Right cardiac atrium (tissue), 5 donors: ENCODE results near the gene ZNF581. TPM values are rescaled to one million over a fixed set of nuclear protein-coding genes. Genes with fewer than 3 reads are reported as not detected.
A peak's percentile ranks its signal among the peaks of the same experiment; 100 is the strongest.

Source experiments
- ATAC-seq, 2 donors: fragments of 200-7000 bp; cut with Tn5 transposase; one replicate each; pipeline versions ENCODE4 v1.8.0 to v1.9.1; 2020; ENCODE audit warnings: moderate library complexity in 2 of 2, mild to moderate bottlenecking in 1 of 2
- DNase-seq, 3 donors: peaks; one replicate each; pipeline ENCODE4 v3.0.0-alpha.2; 2020
- H3K27ac ChIP-seq: one replicate; pipeline ENCODE4 v1.5.1; 2013; ENCODE audit warnings: mild to moderate bottlenecking, low read length, control low read depth, moderate library complexity
- H3K27me3 ChIP-seq: one replicate; pipeline ENCODE4 v1.6.1; 2013; ENCODE audit not compliant: control insufficient read depth, insufficient read depth
- H3K4me1 ChIP-seq: one replicate; pipeline ENCODE4 v1.6.1; 2013; ENCODE audit warnings: low read length; ENCODE audit not compliant: control insufficient read depth, insufficient read depth
- H3K4me3 ChIP-seq: one replicate; pipeline ENCODE4 v1.5.1; 2013; ENCODE audit warnings: low read length, control low read depth
- H3K9me3 ChIP-seq: one replicate; pipeline ENCODE4 v1.6.1; 2013; ENCODE audit warnings: low read length; ENCODE audit not compliant: control insufficient read depth
- WGBS: extraction: QIAGEN DNeasy Blood & Tissue Kit; methylation state at CpG from one replicate; pipeline ENCODE4 v1.1.7; 2013; 5-methylcytosine and 5-hydroxymethylcytosine counted together
- intact Hi-C, 4 donors: fragments of 100-400 bp; cut with DNase I; formaldehyde crosslinking; loops; one replicate each; pipeline versions ENCODE4 v1.11.0 to v1.14.0; 2022 to 2023
- polyA plus RNA-seq: library from polyadenylated mRNA; stranded (reverse); fragments of 200-250 nt; gene quantifications from one replicate; pipeline ENCODE4 v1.2.3, GENCODE V29; 2013
- total RNA-seq, 4 donors: library from RNA; stranded (reverse); fragmentation: NEBNext Ultra II Directional; extraction: Animal tissue kit (Norgen Biotek cat#: 25700); gene quantifications; one replicate each; pipeline ENCODE4 v1.2.1, GENCODE V29; 2021
- donor health status: healthy with polysubstance abuse.
- donor health status: DM: no; HTN: yes; CAD: no.
- donor health status: DM: no; HTN: no; CAD: no.
- donor health status: DM: no; HTN: yes; CAD: no; lungs with severe emphysema.
- donor health status: DM: yes; HTN: yes; CAD: no.

ZNF581 gene
- total and polyA plus RNA-seq, 5 donors: 6.3 to 12.5 (median 9.2) TPM

DNA sequence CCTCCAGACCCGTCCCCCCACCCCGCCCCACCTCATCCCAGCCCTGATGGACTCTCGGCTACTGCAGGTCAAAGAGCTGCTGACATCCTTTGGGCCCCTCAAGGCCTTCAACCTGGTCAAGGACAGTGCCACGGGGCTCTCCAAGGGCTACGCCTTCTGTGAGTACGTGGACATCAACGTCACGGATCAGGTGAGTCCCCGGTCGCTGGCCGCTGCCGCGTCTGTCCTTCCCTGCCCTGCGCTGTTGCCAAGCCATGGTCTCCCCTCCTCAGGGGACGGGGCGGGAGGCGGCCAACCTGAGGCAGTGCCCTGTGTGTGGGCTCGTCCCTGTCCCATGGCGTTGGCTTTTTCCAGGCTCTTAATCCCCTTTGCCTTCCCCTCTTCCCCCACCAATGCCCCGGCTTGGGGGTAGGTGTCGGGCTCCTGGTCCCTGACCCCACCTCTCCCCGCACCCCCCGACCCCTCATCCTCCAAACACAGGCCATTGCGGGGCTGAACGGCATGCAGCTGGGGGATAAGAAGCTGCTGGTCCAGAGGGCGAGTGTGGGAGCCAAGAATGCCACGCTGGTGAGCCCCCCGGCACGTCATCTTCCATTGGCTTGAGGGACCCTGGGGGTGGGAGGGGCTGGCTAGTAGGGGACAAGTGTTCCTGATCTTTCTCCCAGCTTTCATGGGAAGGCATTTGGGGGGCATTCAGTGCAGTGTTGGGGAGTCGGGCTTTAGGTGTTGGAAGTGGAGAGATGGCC is 25.3 kb downstream of the ZNF581 start:
- no peak overlapping the region for H3K27ac ChIP-seq
- no peaks in the 10 kb centered on the region for H3K27me3 ChIP-seq
- WGBS: 84% methylated on average over 30 of the region's 30 CpGs
- no peaks in the 10 kb centered on the region for H3K4me1 ChIP-seq
- DNase-seq (no peak), ATAC-seq (no peak)
- no peak overlapping the region for H3K4me3 ChIP-seq
- intact Hi-C loops: no loop called here
- H3K9me3 ChIP-seq: no peaks in the 10 kb centered on the region

DNA sequence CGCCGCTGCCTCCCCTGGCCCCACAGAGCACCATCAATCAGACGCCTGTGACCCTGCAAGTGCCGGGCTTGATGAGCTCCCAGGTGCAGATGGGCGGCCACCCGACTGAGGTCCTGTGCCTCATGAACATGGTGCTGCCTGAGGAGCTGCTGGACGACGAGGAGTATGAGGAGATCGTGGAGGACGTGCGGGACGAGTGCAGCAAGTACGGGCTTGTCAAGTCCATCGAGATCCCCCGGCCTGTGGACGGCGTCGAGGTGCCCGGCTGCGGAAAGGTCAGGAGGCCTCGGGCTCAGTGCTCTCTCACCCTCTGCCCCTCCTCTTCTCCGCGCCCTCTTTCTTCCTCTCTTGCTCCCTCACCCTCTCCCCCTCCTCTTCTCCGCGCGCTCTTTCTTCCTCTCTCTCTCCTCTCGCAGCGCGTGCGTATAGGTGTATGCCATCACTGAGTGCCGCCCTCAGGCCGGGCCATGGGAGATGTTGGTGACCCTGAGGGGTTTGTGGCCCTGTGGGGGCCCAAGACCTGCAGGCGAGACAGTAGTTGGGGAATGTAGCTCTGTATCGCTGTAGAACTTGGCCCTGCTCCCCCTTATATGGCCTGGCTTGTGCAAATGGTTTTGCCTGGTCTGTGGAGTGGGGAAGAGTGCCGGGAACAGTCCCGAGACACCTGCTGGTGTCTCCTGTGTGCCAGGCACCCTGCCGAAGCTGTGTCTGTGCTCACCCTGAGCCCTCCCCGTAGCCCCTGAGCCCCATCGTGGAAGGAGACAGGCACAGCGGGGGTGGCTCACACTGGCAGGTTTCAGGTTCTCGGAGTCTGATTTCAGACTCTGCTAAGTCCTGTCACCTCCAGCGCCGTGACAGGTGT is 26.2 kb downstream of the ZNF581 start:
- ATAC-seq (no peak), DNase-seq (no peak)
- no peaks in the 10 kb centered on the region for H3K9me3 ChIP-seq
- WGBS: 86% methylated on average over 43 of the region's 43 CpGs
- H3K27me3 ChIP-seq: no peaks in the 10 kb centered on the region
- no peak overlapping the region for H3K4me3 ChIP-seq
- no peak overlapping the region for H3K27ac ChIP-seq
- intact Hi-C loops: no loop called here
- no peaks in the 10 kb centered on the region for H3K4me1 ChIP-seq

DNA sequence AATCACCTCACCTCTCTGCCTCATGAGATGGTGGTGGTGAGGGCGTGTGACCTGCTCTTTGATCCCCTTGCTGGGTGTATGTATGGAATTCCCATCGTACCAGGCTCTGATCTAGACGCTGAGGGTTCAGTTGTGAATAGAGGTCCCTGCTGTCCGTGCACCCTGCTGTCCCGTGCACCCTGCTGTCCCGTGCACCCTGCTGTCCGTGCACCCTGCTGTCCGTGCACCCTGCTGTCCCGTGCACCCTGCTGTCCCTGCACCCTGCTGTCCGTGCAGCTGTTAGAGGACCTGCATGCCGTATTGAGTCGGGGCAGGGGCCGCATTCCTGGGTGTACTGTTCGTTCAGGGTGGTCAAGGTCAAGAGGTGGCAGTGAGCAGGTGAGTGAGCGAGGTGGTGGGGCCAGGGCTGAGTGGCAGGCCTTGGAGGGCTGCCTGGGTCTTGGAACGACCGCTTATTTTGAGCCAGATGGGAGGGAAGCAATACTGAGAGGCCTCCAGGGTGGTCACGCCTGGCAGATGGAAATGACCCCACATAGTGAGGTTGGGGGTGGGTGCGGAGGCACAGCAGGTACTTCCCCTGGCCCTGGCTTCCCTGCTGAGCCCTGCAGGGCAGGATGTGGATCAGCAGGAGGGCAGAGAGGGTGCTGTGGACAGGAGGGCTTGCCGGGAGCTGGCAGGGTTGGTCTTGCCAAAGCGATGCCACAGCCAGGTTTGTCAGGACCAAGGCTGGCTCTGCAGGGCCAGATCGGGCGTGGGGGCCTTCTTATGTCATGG is 27.0 kb downstream of the ZNF581 start:
- 73% methylated on average over 23 of the region's 23 CpGs for WGBS
- H3K9me3 ChIP-seq: no peaks in the 10 kb centered on the region
- no peak overlapping the region for H3K4me3 ChIP-seq
- peak in 1 of 2 donors; percentile 35 for ATAC-seq
- peak in 1 of 3 donors; percentile 81 for DNase-seq
- H3K27me3 ChIP-seq: no peaks in the 10 kb centered on the region
- no peaks in the 10 kb centered on the region for H3K4me1 ChIP-seq
- intact Hi-C loops: no loop called here
- H3K27ac ChIP-seq: no peak overlapping the region

DNA sequence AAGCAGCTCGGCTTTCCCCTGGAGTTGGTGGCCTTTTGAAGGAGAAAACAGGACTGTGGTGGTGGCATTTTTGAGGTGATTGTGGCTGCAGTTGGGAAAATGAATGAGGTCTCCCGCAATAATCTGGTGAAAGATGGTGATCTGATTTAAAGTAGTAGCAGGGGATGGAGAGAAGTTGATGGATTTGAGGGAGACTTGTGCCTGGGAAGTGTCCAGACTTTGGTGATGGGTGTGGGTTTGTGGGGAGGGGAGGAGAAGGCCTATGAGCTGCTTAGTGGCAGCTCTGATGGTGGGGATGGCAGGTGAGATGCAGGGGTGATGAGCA is 27.6 kb downstream of the ZNF581 start:
- Histone ChIP-seq H3K4me3 (no peak overlapping the region), H3K9me3 (no peaks in the 10 kb centered on the region), H3K4me1 (no peaks in the 10 kb centered on the region), H3K27ac (no peak overlapping the region), H3K27me3 (no peaks in the 10 kb centered on the region)
- ATAC-seq: no peak
- peak in 1 of 3 donors; percentile 14 for DNase-seq
- WGBS: 60% methylated on average over 2 of the region's 2 CpGs
- intact Hi-C loops: no loop called here

DNA sequence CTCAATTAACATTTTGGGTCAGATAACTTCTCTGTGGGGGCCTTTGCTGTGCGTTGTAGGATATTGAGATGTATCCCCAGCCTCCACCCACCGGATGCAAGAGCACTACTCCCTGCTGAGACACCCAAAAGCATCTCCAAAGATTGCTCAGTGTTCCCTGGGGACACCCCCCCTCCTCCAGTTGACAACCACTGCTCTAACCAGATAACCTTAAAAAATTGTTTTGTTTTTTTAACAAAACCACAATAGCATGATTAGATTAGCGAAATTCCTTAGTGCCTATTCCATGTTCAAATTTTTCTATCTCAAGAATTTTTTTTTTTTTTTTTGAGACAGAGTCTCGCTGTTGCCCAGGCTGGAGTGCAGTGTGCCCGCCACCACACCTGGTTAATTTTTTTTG is 29.0 kb downstream of the ZNF581 start:
- WGBS: 82% methylated on average over 5 of the region's 5 CpGs
- Histone ChIP-seq H3K4me1 (peaks cover 2% of the 10 kb centered on the region), H3K27ac (no peak overlapping the region), H3K27me3 (no peaks in the 10 kb centered on the region), H3K9me3 (no peaks in the 10 kb centered on the region), H3K4me3 (no peak overlapping the region)
- DNase-seq (peak in 1 of 3 donors; percentile 19), ATAC-seq (no peak)
- intact Hi-C loops: no loop called here

DNA sequence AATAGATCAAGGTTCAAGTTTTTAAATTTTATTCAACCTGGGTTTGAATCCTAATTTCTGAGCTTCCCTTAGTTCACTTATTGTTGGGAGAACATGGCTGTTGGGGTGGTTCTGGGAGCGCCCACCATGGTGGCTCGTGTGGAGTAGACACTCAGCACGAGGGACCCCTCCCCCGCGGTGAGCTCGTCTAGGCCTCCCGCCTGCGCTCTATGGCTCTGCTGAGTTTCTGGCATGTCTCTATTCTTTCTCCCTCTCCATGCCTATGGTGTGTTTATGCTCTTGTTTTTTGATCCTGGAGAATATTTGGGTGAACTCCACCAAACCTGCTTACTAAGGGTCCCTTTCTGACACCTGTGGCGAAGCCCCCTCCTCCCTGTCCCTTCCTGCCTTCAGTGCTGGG is 30.0 kb downstream of the ZNF581 start:
- ATAC-seq: no peak
- WGBS: 75% methylated on average over 9 of the region's 9 CpGs
- intact Hi-C loops: no loop called here
- Histone ChIP-seq H3K27me3 (no peaks in the 10 kb centered on the region), H3K27ac (no peak overlapping the region), H3K9me3 (no peaks in the 10 kb centered on the region), H3K4me1 (peaks cover 5% of the 10 kb centered on the region), H3K4me3 (no peak overlapping the region)
- DNase-seq: peak in 1 of 3 donors; percentile 39

DNA sequence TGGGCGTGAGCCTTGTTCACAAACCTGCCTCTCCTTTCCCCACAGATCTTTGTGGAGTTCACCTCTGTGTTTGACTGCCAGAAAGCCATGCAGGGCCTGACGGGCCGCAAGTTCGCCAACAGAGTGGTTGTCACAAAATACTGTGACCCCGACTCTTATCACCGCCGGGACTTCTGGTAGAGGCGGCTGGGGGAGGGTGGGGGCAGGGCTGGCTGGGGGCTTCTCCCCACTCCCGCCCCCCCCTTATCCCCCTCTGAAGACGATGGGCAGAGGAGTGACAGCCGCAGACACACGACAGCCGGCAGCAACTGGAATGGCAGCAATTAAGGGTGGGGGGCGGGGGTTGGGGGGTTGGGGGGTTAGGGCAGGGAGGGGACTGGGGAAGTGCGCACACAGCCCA is 30.4 kb downstream of the ZNF581 start:
- Histone ChIP-seq H3K9me3 (no peaks in the 10 kb centered on the region), H3K27ac (no peak overlapping the region), H3K4me1 (peaks cover 5% of the 10 kb centered on the region), H3K4me3 (no peak overlapping the region), H3K27me3 (no peaks in the 10 kb centered on the region)
- intact Hi-C loops: no loop called here
- DNase-seq (peak in 1 of 3 donors; percentile 46), ATAC-seq (no peak)
- WGBS: 70% methylated on average over 15 of the region's 15 CpGs

DNA sequence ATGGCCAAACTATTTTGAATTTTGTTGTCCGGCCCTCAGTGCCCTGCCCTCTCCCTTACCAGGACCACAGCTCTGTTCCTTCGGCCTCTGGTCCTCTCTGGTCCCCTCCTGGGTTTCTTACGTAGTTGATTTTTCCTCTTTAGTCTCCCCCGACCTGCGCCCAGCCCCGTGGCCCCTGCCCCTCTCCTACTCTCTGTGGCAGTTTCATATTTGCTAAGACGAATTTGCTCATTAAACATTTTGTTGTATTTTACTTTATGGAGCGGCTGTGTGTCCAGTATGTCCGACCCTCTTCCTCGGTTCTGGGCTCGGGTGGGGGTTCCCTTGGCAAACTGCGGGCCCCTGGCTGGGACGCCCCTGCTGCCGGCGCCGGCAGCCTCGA is 31.0 kb downstream of the ZNF581 start:
- peak overlapping the region; percentile 17 for H3K4me3 ChIP-seq
- H3K27me3 ChIP-seq: no peaks in the 10 kb centered on the region
- H3K27ac ChIP-seq: peak overlapping the region; percentile 9
- WGBS: 23% methylated on average over 17 of the region's 17 CpGs
- intact Hi-C loops: no loop called here
- H3K4me1 ChIP-seq: peaks cover 5% of the 10 kb centered on the region
- H3K9me3 ChIP-seq: no peaks in the 10 kb centered on the region
- no peak for DNase-seq
- ATAC-seq: peak in 1 of 2 donors; percentile 2

DNA sequence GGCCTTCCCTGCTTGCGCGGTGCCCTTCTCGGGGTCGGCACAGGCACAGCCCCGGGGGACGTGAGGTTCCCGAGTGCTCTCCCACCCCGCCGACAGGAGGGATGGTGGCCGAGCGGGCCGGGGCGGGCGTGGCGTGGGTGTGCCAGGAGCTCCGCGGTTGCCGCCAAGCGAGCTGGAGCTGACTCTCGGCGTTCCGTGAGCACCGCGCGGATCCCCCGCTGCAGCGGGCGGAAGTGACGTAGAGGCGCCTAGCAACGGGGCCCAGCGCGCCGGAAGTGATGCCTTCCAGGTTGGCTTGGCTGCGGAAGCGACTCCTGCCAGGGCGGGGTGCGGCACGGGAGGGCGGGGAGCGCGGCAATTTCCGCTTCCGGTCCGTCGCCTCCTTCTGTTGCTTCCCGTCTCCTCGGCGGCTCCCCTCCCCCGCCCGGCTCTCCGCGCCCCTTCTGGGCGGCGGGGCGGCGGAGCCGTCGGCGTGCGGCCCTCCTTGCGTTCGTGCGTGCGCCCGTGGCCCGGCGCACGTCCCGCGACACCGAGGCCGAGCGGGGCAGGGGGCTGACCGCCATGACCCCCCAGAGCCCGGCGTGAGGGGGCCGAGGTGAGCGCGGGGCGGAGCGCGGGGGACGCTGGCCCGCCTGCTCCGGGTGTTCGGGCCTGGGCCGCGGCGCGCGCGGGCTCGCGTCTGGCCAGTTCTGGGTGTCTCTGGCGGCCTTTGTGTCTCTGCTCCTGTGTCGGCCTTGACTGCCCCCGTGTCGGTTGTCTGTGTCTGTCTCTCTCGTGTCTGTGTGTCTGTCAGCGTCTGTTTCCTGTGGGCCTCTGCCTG is 31.6 kb downstream of the ZNF581 start, which contains the start of gene EPN1:
Gene EPN1 (plus strand): TSS at position 386 of the 820 bp plus-strand sequence. CDS start 3,402 bp downstream, outside the sequence.
- Histone ChIP-seq H3K4me1 (peaks cover 5% of the 10 kb centered on the region), H3K27ac (peak within 1 kb of the TSS; percentile 84), H3K4me3 (peak within 1 kb of the TSS; percentile 79), H3K9me3 (no peaks in the 10 kb centered on the region), H3K27me3 (no peaks in the 10 kb centered on the region)
- peak; percentile 97 to 99 (median 98) for DNase-seq
- intact Hi-C loops: no loop called here
- under 1% methylated on average over 101 of the region's 101 CpGs for WGBS
- peak; percentile 90 to 94 for ATAC-seq

DNA sequence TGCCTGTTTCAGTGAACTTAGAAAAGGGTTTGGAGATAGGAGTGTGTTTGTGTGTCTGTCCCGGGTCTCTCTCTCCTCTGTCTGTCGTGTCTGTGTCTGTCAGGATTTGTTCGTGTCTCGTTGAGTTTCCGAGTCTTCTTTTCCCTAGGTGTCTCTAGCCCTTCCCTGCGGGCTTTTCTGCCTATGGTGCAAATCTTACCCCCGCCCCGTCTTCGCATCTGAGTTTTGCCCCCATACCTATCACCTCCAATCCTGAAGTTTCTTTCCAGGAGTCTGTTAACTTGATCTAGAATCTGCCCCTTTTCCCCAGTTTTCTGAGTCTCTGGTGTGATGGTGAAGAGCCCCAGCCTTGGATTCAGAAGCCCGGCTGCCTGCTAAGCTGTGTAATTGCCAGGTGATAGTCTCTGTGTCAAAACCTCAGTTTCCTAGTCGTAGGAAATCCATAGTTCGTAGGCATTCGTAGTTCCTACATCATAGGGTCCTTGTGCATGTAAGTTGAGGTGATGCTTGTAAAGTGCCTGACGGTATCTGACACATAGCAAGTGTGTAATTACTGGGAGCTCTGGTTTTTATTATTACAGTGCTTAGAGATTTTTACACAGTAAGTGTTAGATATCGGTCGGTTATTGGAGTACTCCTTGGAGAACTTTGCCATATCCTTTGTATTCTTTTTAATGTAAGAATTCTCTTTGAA is 32.4 kb downstream of the ZNF581 start:
- H3K4me3 ChIP-seq: peak overlapping the region; percentile 79
- intact Hi-C loops: no loop called here
- H3K4me1 ChIP-seq: peaks cover 5% of the 10 kb centered on the region
- no peaks in the 10 kb centered on the region for H3K27me3 ChIP-seq
- 9% methylated on average over 16 of the region's 16 CpGs for WGBS
- DNase-seq (peak in 1 of 3 donors; percentile 14), ATAC-seq (no peak)
- no peaks in the 10 kb centered on the region for H3K9me3 ChIP-seq
- peak overlapping the region; percentile 84 for H3K27ac ChIP-seq
